ENCODE results near the gene SLC10A7. TPM values are rescaled to one million over a fixed set of nuclear protein-coding genes. Genes with fewer than 3 reads are reported as not detected.

SLC10A7 gene
- total and polyA plus RNA-seq, 3 donors from 2014 or later = 6.4 to 12.4 (median 11.6) TPM

GRCh38 chr4:146329050-146329716, 192.6 kb downstream of the SLC10A7 start:
- Histone ChIP-seq H3K9me3 (no peaks in the 10 kb centered on the region), H3K4me3 (no peak overlapping the region), H3K27me3 (no peaks in the 10 kb centered on the region), H3K4me1 (no peaks in the 10 kb centered on the region), H3K36me3 (ENCODE audit: low read depth, missing control alignments) (no peaks in the 10 kb centered on the region), H3K27ac (no peak overlapping the region)
- DNase-seq = no peak
- intact Hi-C loops (cut with DNase I; ENCODE audit: low total_unique reads) = no loop called here
- TF ChIP-seq CTCF (IDR thresholded peaks at IDR 0.05) (no peak), POLR2A (IDR thresholded peaks at IDR 0.05) (no peak)

GRCh38 chr4:146327859-146328650, 193.7 kb downstream of the SLC10A7 start:
- TF ChIP-seq POLR2A (IDR thresholded peaks at IDR 0.05) = no peak
- no peak for TF ChIP-seq CTCF (IDR thresholded peaks at IDR 0.05)
- WGBS, 2 donors = 92 to 97% methylated on average over 6 of the region's 6 CpGs
- no peak for DNase-seq
- Histone ChIP-seq H3K4me1 (no peaks in the 10 kb centered on the region), H3K9me3 (no peaks in the 10 kb centered on the region), H3K4me3 (no peak overlapping the region), H3K36me3 (ENCODE audit: low read depth, missing control alignments) (no peaks in the 10 kb centered on the region), H3K27ac (no peak overlapping the region), H3K27me3 (no peaks in the 10 kb centered on the region)
- intact Hi-C loops (cut with DNase I; ENCODE audit: low total_unique reads) = no loop called here

- no peak for DNase-seq
- TF ChIP-seq POLR2A (IDR thresholded peaks at IDR 0.05) (no peak), CTCF (IDR thresholded peaks at IDR 0.05) (no peak)
- Histone ChIP-seq H3K4me1 (no peaks in the 10 kb centered on the region), H3K9me3 (no peaks in the 10 kb centered on the region), H3K27ac (no peak overlapping the region), H3K4me3 (no peak overlapping the region), H3K27me3 (no peaks in the 10 kb centered on the region), H3K36me3 (ENCODE audit: low read depth, missing control alignments) (no peaks in the 10 kb centered on the region)
- intact Hi-C loops (cut with DNase I; ENCODE audit: low total_unique reads) = no loop called here
Measured at GRCh38 chr4:146318894-146319293, 202.8 kb downstream of the SLC10A7 start.

GRCh38 chr4:146317783-146318182, 204.0 kb downstream of the SLC10A7 start:
- no peak for DNase-seq
- no peak overlapping the region for H3K27ac ChIP-seq

More at GRCh38 chr4:146317783-146318182, 204.0 kb downstream of the SLC10A7 start:
- H3K27me3 ChIP-seq = no peaks in the 10 kb centered on the region
- H3K4me3 ChIP-seq = no peak overlapping the region
- no peaks in the 10 kb centered on the region for H3K4me1 ChIP-seq
- intact Hi-C loops (cut with DNase I; ENCODE audit: low total_unique reads) = no loop called here
- no peaks in the 10 kb centered on the region for H3K9me3 ChIP-seq
- WGBS, 2 donors = 65 to 81% methylated on average over 1 of the region's 1 CpG
- no peaks in the 10 kb centered on the region for H3K36me3 ChIP-seq (ENCODE audit: low read depth, missing control alignments)
- TF ChIP-seq POLR2A (IDR thresholded peaks at IDR 0.05) = no peak
- TF ChIP-seq CTCF (IDR thresholded peaks at IDR 0.05) = no peak
